Non-pigmented ciliary epithelial cell (primary cell): ENCODE results near the gene TBCCD1.
"Not testable (repeated sequence)": the region's sequence is repeated elsewhere in the genome, so short reads cannot be mapped to it uniquely, and the experiment has no call there.

Experiments
- DNase-seq: peaks from one replicate; pipeline ENCODE4 v3.0.0-alpha.2; 2010; ENCODE audit warnings: low read depth

TBCCD1 gene

DNA sequence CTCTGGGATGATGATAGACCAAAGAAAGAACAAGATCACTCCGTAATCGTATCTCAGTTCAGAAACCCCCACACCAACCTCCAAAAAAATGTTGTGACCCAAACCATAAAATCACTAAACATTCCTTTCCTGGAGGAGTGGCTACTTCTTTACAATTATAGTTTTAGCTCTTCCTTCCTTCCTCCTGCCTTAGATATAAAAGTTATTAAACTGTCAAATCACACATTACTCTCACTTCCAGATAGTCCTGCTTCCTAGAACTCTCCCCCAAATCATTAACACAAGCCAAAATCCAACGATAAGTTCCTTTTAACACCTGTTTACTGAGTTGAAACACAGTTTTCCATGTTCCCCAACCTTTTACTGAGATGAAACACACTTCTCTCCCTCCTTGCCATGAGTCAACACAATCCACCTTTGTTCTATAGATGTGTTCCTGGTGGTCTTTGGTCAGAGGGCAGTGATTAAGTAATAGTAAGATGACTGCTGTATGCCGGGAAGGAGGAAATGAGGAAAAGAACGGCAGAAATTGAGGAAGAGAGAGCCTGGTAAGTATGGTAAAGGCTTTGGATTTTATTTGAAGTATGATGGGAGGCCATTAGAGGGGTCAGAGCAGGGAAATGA lies 14.6 kb downstream of the TBCCD1 start:
- no peak for DNase-seq

DNA sequence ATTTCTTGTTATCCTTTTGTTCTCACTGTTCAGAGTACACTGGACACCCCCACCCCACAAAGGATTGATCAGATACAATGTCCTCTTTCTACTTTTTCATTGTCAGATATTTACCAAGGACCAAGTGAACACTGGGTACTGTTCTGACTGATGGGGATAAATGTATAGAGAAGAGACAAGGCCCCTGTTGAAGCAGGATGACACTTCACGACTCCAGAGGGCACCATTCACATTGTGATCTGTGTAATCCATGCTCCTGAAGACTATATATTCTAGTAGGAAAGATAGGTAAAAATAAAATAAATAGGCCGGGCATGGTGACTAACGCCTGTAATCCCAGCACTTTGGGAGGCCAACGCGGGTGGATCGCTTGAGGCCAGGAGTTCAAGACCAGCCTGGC lies 15.8 kb downstream of the TBCCD1 start:
- no peak for DNase-seq

DNA sequence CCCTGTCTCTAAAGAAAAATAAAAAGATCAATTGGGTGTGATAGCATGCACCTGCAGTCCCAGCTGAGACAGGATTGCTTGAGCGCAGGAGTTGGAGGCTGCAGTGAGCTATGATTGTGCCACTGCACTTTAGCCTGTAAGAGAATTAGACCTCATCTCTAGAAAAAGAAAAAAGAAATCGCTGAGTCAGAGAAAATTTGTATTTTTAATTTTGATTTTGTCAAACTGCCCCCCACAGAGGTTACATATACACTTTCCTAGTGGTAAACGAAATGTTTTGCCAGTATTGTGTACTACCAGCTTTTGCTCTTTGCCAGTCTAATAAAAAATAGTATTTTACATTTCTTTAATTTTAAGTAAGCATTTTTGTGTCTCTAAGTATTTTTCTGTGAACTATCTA lies 17.6 kb downstream of the TBCCD1 start:
- DNase-seq: no peak

DNA sequence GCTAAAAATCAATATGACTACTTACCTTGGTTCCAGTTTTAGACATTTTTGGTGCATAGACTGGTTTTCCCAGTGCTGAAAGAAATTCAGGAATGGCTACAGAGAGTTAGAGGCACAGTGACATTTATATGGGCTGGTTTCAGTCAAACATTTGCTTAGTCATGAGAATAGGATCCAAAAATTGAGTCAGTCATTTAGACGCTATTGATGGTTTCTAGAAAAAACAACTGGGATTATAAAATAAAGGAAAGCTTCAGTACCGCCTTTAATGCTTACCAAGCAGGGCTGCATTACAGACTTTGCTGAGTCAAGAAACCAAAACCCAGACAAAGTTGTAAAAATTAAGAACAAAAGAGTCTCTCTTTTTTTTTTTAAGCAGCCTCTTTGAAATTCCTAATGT lies 22.9 kb downstream of the TBCCD1 start, which contains the start of gene CRYGS:
Gene CRYGS (minus strand): TSS at position 100 of the 400 bp plus-strand sequence. CDS start 54 bp downstream, at position 46.
- no peak for DNase-seq

DNA sequence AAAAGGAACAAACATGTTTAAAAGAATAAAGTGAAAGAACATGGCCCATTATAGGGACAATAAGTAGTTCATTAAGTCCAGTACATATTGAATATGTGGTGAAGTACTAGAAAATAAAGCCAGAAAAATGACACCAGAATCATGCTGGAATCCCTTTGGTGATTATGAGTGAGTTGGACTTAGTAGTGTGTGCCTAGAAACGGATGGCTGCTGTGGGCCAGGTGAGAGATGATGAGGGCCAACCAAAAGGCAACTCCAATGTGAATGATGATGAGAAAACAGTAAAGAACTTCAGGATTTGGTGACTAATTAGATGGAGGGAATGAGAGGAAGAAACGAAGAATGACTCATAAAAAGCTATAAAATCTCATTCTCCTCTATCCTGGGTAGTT lies 26.3 kb downstream of the TBCCD1 start:
- DNase-seq: no peak

DNA sequence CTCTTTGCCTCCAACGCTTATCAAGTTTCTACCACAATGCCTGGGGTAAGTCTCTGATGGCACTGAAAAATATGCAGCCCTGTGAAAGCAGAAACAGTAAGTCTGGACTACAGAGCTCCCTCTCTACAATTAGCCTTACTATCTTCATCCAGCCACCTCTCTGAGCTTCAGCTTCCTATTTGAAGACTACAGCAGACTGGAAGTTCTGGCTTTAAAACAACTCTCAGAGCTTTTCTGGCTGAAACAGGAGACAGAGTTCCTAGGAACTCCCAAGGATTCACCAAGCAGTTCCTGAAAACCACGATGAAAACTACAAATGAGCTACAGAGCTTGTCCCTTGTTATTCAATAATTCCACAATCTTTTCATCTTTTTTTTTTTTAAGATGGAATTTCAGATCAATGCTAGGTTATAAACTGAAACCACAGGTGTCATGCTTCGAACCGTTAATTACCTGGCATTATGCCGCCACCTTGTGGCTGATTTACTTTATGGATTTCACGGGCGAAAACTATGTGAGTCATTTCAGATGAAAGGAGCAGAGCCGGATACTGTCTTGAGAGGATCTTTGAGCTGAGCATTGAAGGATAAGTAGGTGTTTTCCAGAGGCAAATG lies 26.8 kb downstream of the TBCCD1 start:
- DNase-seq: peak; percentile 48

DNA sequence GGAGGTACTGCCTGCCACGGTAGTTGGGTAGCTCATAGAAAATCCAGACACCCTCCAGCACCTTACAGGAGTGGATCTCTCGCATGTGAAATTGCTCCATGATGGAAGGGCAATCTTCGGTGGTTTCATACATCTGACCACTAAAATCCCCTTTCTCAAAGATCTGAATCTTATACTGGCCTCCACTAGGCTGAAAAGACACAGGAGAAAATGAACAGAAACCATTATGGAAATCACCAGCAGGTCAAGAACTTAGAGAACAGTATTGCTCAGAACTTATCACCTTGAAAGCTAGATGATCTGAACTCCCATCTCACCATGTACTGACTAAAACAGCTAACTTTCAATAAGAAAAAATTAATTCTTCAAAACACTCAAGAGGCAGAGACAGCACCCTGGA lies 28.4 kb downstream of the TBCCD1 start:
- DNase-seq: no peak

DNA sequence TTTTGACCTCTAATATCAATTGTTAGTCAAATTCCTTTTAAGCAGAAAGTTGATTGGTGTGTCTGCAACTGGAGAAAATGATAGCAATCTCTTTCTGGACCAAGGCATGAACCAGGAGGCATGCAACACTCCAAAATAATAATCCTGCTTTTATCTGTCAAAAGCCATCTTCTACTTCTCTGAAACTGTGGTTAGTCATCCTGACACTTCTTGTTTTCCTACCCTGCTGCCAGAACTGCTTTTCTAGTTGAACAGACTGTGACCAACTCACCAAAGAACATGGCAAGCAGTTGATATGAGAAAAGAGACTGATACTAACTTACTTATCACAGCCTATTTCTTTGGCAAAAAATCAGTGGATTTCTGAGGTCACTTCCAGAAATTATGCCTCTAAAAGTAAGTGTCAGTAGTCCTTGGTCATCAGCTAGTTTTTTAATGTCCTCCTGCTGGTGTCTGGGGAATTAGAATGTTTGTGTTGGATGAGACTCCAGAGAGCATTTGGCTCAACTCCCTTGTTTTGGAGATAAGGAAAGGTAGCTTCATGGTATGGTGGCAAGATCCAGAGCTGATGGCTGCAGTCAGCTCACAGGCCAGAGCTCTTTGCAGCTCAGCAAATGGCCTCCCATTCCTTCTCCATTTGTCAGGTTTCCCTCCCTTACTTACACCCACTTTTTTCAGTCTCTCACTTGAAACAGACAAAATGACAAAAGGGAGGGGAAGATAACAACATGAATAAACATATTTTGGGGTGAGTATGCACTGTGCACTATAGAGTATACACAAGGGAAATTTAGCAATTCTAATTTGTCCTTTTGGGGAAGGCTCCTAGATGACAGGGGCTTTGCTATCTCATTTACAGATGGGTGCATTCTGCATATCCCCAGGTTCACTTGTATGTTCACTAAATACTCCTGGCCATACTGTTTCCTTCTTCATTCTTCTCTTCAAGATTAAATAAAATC lies 30.0 kb downstream of the TBCCD1 start:
- DNase-seq: no peak

DNA sequence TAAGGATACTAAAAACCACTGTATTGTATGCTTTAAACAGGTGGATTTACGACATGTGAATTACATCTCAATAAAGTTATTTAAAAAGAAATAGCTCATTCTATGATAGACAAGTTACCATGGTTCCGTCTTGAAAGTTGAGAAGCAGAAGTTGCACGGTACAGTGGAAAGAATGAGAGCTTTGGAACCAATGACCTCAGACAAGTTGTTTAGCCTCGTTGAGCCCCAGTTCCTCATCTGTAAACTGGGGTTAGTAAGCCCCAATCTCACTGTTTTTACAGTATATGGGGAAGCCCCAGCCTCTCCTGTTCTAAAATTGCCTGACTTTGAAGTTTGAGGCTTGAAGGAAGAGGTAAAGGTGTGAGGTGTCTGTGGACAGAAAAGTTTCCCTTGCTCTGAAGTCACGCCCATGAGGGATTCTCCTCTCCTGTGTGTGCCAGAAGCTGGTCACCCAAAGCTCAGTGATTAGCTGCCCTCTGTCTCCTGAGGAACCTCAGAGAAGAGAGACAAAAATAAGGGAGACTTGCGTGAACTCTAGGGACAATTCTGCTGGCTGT lies 32.9 kb downstream of the TBCCD1 start:
- no peak for DNase-seq

DNA sequence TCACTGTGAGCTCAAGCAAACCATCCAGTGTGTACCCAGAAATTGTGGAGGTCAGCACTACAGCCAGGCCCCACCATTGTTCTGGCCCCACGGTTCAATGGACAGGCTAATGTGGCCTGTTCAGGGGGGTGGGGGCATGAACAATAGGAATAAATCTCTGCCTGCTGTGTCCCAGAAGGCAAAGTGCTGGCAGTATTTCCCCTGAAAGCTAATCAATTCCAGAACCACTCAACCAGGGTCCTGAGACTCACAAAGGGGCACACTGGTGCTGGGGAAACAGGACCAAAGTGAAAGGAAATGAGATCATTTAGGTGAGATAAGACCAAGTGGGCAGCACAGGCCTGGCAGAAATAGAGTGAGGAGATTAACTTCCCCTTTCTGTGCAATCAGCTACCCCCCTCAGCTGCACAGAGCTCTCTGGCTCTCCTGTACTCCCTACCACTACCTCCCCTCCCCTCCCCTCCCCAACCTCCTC lies 34.5 kb downstream of the TBCCD1 start:
- DNase-seq: no peak

DNA sequence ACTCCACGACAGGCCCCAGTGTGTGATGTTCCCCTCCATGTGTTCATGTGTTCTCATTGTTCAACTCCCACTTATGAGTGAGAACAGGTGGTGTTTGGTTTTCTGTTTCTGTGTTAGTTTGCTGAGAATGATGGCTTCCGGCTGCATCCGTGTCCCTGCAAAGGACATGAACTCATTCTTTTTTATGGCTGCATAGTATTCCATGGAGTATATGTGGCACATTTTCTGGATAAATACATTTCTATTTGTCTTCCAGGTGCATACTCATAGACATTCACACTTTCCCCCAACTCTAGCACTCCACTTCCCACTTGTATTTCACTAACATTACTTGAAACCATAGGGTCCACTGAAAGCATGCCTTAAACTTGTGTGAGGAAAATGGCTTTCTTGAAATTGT lies 35.4 kb downstream of the TBCCD1 start:
- DNase-seq: not testable (repeated sequence)

DNA sequence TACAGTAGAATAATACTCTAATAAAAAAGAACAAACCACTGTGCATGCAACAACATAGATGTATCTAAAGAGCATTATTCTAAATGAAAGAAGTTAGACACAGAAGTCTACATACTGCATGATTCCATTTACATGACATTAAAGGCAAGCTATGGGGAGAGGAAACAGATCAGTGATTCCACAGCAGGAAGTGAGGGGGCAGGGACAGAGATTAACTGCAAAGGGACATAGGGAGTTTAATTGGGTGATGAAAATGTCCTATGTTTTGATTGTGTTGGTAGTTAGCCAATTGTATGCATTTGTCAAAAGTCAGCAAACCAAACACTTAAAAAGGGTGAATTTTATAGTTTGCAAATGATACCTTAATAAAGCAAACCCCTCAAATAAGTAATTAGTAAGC lies 36.7 kb downstream of the TBCCD1 start:
- DNase-seq: no peak

DNA sequence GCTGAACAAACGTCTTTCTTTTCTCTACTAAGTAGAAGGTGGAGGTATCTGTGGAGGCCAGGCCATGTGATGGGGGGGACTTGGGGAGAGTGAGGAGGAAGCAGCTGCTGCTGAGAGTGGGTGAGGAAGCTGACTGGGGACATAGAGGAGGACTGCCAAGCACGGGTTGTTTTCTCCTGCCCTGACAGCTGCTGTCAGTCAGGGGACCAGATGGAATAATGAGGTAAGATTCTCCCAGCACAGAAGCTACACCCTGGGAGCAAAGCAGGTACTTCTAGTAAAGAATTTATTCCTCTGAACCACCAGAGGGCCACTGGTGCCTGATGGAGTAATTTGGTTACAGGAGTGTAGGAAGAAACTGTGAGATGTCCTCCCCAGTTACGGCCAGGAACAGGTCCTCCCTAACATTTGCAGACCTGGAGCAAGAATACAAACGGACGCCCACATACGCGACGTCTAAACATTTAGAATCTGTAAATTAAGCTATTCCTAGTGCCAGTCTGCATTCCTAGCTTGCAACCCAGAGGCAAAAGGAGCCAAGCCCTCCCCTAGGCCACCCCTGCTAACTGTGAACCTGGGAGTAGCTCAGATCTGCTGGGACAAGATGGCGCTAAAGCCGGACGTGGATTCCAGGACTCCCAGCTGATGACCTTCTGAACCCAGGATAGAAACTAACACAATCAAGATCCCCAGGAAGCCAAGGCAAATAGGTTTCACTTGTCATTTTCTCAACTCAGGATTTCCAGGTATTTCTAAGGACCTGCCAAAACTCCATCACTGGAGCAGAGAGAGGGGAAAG lies 37.7 kb downstream of the TBCCD1 start:
- DNase-seq: no peak

DNA sequence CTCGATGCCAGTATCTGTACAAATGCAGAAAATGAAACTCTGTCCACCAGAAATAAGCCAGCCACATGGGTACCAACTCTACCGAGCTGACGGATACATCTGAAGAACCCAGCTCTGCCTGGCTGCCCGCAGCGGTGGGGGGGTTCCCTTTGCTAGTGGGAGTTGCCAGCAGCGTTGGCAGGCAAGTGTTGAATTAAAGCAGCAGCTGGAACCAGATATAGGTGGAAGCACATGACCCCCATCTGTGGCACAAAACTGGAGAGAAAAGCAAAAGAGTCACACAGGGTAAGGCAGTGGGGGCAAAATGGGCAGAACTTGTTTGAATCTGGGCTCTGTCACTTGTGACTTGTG lies 40.9 kb downstream of the TBCCD1 start:
- no peak for DNase-seq

DNA sequence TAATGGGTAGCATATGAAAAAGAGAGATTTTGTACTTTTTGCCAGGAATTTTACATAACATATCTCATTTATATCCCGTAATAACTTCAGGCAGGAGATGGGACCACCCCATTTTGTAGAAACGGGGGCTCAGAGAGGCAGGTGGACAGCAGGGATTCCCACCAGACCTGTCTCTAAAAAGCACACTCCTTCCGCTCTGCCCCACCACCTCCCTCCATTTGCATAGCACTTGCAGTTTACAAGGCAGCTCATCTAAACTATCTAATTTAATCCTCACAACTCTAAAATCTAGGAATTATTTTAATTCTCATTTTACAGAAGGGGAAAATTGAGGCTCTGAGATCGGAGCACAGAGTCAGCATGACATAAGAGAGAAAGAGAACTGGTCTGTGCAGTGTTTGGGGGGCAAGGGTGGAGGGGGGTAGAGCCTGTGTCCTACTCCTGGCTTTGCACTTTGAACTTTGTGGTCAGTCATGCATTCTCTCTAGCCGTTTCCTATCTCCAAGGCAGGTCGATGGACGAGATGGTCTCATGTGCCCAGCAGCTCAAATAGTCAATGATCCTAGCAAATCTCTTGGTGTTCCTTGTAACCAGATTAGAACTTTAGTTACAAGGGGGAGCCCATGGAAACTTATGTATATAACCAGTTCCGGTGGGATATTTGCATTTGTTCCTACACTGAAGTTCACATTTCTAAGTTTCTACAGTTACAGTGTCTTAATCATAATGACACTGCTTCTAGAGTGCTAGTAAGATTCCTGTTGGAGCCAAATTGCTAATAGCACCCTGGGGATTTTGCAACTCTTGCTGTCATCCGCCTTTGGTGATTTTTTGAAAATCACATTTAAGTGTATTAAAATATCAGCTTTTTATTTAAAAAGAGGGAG lies 41.5 kb downstream of the TBCCD1 start:
- no peak for DNase-seq

DNA sequence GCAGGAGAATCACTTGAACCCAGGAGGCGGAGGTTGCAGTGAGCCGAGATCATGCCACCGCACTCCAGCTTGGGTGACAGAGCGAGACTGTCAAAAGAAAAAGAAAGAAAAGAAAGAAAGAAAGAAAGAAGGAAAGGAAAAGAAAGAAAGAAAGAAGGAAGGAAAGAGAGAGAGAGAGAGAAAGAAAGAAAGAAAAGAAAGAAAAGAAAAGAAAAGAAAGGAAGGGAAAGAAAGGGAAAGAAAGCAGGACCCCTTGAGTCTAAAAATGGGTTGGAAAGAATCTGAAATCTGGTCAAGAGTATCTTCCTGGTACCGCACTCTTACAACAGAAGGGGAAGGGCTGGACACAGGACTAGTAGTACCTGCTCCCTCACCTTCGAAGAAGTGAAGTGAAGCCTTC lies 42.5 kb downstream of the TBCCD1 start:
- no peak for DNase-seq

DNA sequence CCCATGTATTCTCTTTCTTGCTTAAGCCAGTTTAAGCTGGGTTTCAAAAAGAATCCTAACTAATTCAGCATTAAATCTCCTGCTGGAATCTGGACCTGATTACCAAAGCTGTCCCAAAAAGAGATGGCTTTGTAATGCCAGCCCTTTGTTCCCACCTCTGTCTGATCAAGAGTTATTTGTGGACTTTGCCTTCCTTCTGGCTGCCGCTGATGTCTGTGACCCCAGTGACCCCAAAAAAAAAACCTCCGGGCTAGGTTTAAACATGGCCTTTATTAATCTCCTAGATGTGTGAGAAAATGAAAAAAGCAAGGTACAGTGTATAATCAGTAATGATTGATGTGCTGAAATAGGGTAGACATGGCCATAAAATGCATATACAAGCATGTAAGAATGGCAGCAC lies 43.7 kb downstream of the TBCCD1 start:
- no peak for DNase-seq

DNA sequence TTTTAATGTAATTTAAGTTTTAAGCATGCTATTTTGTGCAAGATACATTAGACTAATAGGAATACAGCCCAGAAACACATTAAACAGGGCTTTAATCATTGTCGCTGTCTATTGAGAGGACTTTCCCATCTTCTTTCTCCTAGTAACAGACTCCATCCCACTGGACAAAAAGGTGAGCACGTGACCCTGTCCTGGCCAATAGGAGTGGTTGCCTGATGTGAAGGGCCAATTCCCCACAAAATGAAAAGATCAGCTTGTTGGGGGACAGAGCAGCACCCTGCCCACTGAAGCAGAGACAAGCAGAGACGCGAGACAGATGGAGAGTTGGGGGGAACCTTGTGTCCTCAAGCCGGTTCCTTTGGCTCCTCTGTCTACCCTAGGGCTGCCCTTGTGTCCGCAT lies 44.1 kb downstream of the TBCCD1 start:
- no peak for DNase-seq

DNA sequence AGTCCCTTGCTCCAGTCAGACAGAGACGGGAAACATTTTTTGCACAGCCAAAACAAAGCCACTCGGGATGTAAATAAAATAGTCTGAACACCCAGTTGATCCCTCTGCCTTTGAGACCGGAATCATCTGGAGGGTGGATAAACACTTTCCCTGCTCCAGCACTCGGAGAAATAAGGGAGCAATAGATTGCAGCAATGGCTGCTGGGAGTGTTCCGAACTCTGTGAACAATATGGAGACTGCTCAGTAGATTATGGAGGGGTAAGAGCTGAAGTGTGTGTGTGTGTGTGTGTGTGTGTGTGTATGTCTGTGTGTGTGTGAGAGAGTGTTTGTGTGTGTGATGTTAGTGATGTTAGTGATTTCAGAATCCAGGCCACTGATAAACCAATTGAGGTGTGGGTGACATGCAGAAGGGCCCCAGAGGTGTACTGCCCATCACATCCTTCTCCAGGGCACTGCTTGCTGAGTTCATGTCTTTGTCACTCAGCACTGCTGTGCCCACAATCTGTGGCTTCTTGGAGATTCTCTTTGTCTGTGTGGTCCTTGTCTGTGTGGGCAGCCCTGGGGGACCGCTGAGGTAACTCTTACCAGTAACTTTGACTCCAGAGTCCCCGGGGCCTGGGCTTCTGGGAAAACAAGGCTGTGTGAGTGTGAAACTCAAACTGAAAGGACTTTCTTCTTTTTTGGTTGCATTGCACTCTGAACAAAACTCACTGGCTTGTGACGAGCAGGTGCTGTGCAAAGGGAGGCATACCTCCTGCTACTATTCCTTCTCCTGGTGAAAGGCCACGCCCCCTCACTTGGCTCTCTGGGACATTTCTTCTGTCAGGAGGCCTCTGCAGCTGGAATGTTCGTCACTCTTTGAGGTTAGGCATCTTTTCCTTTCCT lies 45.9 kb downstream of the TBCCD1 start:
- DNase-seq: no peak

DNA sequence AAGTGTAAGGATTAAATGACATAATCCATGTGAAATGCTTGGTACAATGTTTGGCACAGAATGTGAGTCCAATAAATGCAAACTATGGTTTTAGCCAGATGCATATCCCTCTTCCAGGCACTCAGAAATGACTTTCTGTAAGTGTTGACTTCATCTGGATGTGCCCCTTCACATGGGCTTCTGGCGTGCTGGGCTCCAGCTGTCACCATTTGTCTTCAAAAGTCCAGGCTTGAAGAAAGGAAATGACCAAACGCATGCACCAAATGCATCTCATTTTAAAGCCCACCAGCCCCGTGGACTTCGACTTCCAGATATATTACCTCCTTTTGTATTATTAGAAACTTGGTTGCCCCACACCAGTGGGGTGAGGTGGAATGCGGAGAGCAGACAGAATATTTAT lies 46.7 kb downstream of the TBCCD1 start:
- DNase-seq: no peak
